ENCODE results near the gene CCDC93. TPM values are rescaled to one million over a fixed set of nuclear protein-coding genes. Genes with fewer than 3 reads are reported as not detected.

The CCDC93 gene
- polyA plus RNA-seq (2013, experiment 1 of 2): 13.9 TPM
- 12.1 TPM for polyA plus RNA-seq (2013, experiment 2 of 2)

- Histone ChIP-seq H3K27me3 (ENCODE audit: control insufficient read depth in 1 of 2, insufficient read depth in 1 of 2, low read length in 2 of 2) (no peaks in the 10 kb centered on the region), H2AK5ac (ENCODE audit: low read length, severe bottlenecking) (no peak within 1 kb of the TSS), H3K18ac (ENCODE audit: low read depth in 1 of 2, low read length in 2 of 2) (peak within 1 kb of the TSS; percentile 94 to 96), H3K4ac (ENCODE audit: low read depth in 1 of 2, low read length in 2 of 2) (peak within 1 kb of the TSS in 1 of 2 experiments; percentile 84), H3K27ac (ENCODE audit: low read length, poor library complexity, severe bottlenecking) (peak within 1 kb of the TSS; percentile 83), H3K4me3 (ENCODE audit: insufficient read depth in 1 of 2, low read depth in 1 of 2, low read length in 2 of 2) (peak within 1 kb of the TSS; percentile 98 to 99), H3K4me2 (ENCODE audit: low read length, poor library complexity, severe bottlenecking) (peak within 1 kb of the TSS; percentile 95), H3K9ac (ENCODE audit: low read length) (peak within 1 kb of the TSS; percentile 93), H2BK120ac (ENCODE audit: low read depth, low read length) (peak within 1 kb of the TSS; percentile 66), H3K9me3 (ENCODE audit: control insufficient read depth, low read length) (no peaks in the 10 kb centered on the region), H2BK5ac (ENCODE audit: low read depth, low read length, poor library complexity, severe bottlenecking) (no peak within 1 kb of the TSS), H4K91ac (ENCODE audit: low read length) (peak within 1 kb of the TSS; percentile 41), H2BK15ac (ENCODE audit: low read depth, poor library complexity, severe bottlenecking) (peak within 1 kb of the TSS; percentile 87), H4K8ac (ENCODE audit: low read length) (peak within 1 kb of the TSS; percentile 72), H3K79me1 (replicated peaks; ENCODE audit: low read length, poor library complexity, severe bottlenecking) (peaks cover 5% of the 10 kb centered on the region), H3K14ac (ENCODE audit: low read length in 2 of 2) (peak within 1 kb of the TSS in 1 of 2 experiments; percentile 96), H3K23ac (ENCODE audit: low read length in 2 of 2) (peak within 1 kb of the TSS in 1 of 2 experiments; percentile 14), H2AFZ (ENCODE audit: low read depth, low read length) (peak within 1 kb of the TSS; percentile 97), H2BK12ac (ENCODE audit: low read length in 2 of 2) (peak within 1 kb of the TSS in 1 of 2 experiments; percentile 90), H3K36me3 (ENCODE audit: control insufficient read depth in 1 of 2, insufficient read depth in 2 of 2, low read depth in 1 of 2, low read length in 2 of 2) (no peaks in the 10 kb centered on the region), H3K4me1 (ENCODE audit: control insufficient read depth, insufficient read depth, low read depth, low read length) (peaks cover 6% of the 10 kb centered on the region)
- peak; percentile 79 for DNase-seq
- under 1% methylated on average over 66 of the region's 71 CpGs for WGBS
Measured at GRCh38 chr2:118013724-118014491, at the start of gene CCDC93. Gene CCDC93 (minus strand): TSS chr2:118014070. CDS start chr2:118013995, 75 bp downstream.

- H3K27ac ChIP-seq (ENCODE audit: low read length, poor library complexity, severe bottlenecking): no peak overlapping the region
- H3K79me1 ChIP-seq (replicated peaks; ENCODE audit: low read length, poor library complexity, severe bottlenecking): no peaks in the 10 kb centered on the region
- H2BK5ac ChIP-seq (ENCODE audit: low read depth, low read length, poor library complexity, severe bottlenecking): no peak overlapping the region
Measured at GRCh38 chr2:118062669-118063068, 48.8 kb upstream of the CCDC93 start.

GRCh38 chr2:118062048-118062447 is 48.2 kb upstream of the CCDC93 start:
- Histone ChIP-seq H4K91ac (ENCODE audit: low read length) (no peak overlapping the region), H3K27ac (ENCODE audit: low read length, poor library complexity, severe bottlenecking) (no peak overlapping the region), H2AK5ac (ENCODE audit: low read length, severe bottlenecking) (no peak overlapping the region), H3K27me3 (ENCODE audit: control insufficient read depth in 1 of 2, insufficient read depth in 1 of 2, low read length in 2 of 2) (peaks cover 0 to 7% of the 10 kb centered on the region in 2 experiments), H4K8ac (ENCODE audit: low read length) (no peak overlapping the region), H2BK15ac (ENCODE audit: low read depth, poor library complexity, severe bottlenecking) (no peak overlapping the region), H3K4me2 (ENCODE audit: low read length, poor library complexity, severe bottlenecking) (no peak overlapping the region), H3K9ac (ENCODE audit: low read length) (peak overlapping the region; percentile 82), H3K36me3 (ENCODE audit: control insufficient read depth in 1 of 2, insufficient read depth in 2 of 2, low read depth in 1 of 2, low read length in 2 of 2) (no peaks in the 10 kb centered on the region), H3K79me1 (replicated peaks; ENCODE audit: low read length, poor library complexity, severe bottlenecking) (no peaks in the 10 kb centered on the region), H3K4ac (ENCODE audit: low read depth in 1 of 2, low read length in 2 of 2) (no peak overlapping the region), H3K4me1 (ENCODE audit: control insufficient read depth, insufficient read depth, low read depth, low read length) (no peaks in the 10 kb centered on the region), H3K14ac (ENCODE audit: low read length in 2 of 2) (no peak overlapping the region), H3K18ac (ENCODE audit: low read depth in 1 of 2, low read length in 2 of 2) (no peak overlapping the region), H2AFZ (ENCODE audit: low read depth, low read length) (no peak overlapping the region), H2BK12ac (ENCODE audit: low read length in 2 of 2) (no peak overlapping the region), H2BK120ac (ENCODE audit: low read depth, low read length) (no peak overlapping the region), H3K9me3 (ENCODE audit: control insufficient read depth, low read length) (no peaks in the 10 kb centered on the region), H3K4me3 (ENCODE audit: insufficient read depth in 1 of 2, low read depth in 1 of 2, low read length in 2 of 2) (peak overlapping the region in 1 of 2 experiments; percentile 12), H2BK5ac (ENCODE audit: low read depth, low read length, poor library complexity, severe bottlenecking) (no peak overlapping the region), H3K23ac (ENCODE audit: low read length in 2 of 2) (no peak overlapping the region)
- peak; percentile 27 for DNase-seq

More at GRCh38 chr2:118062669-118063068, 48.8 kb upstream of the CCDC93 start:
- DNase-seq: no peak
- Histone ChIP-seq H3K4me2 (ENCODE audit: low read length, poor library complexity, severe bottlenecking) (no peak overlapping the region), H3K27me3 (ENCODE audit: control insufficient read depth in 1 of 2, insufficient read depth in 1 of 2, low read length in 2 of 2) (peaks cover 0 to 7% of the 10 kb centered on the region in 2 experiments), H3K14ac (ENCODE audit: low read length in 2 of 2) (no peak overlapping the region), H3K18ac (ENCODE audit: low read depth in 1 of 2, low read length in 2 of 2) (no peak overlapping the region), H3K9ac (ENCODE audit: low read length) (peak overlapping the region; percentile 33), H2BK120ac (ENCODE audit: low read depth, low read length) (no peak overlapping the region), H4K91ac (ENCODE audit: low read length) (no peak overlapping the region), H2BK12ac (ENCODE audit: low read length in 2 of 2) (no peak overlapping the region), H2AK5ac (ENCODE audit: low read length, severe bottlenecking) (no peak overlapping the region), H3K23ac (ENCODE audit: low read length in 2 of 2) (no peak overlapping the region), H3K9me3 (ENCODE audit: control insufficient read depth, low read length) (no peaks in the 10 kb centered on the region), H4K8ac (ENCODE audit: low read length) (no peak overlapping the region), H3K4ac (ENCODE audit: low read depth in 1 of 2, low read length in 2 of 2) (no peak overlapping the region), H2AFZ (ENCODE audit: low read depth, low read length) (no peak overlapping the region), H3K4me3 (ENCODE audit: insufficient read depth in 1 of 2, low read depth in 1 of 2, low read length in 2 of 2) (no peak overlapping the region), H2BK15ac (ENCODE audit: low read depth, poor library complexity, severe bottlenecking) (no peak overlapping the region), H3K36me3 (ENCODE audit: control insufficient read depth in 1 of 2, insufficient read depth in 2 of 2, low read depth in 1 of 2, low read length in 2 of 2) (no peaks in the 10 kb centered on the region), H3K4me1 (ENCODE audit: control insufficient read depth, insufficient read depth, low read depth, low read length) (no peaks in the 10 kb centered on the region)
- 100% methylated on average over 1 of the region's 2 CpGs for WGBS

- H3K4me3 ChIP-seq (ENCODE audit: insufficient read depth in 1 of 2, low read depth in 1 of 2, low read length in 2 of 2): peak overlapping the region in 1 of 2 experiments; percentile 40
Measured at GRCh38 chr2:118061135-118061955, 47.5 kb upstream of the CCDC93 start.

More at GRCh38 chr2:118061135-118061955, 47.5 kb upstream of the CCDC93 start:
- H3K4me2 ChIP-seq (ENCODE audit: low read length, poor library complexity, severe bottlenecking): no peak overlapping the region
- H4K8ac ChIP-seq (ENCODE audit: low read length): peak overlapping the region; percentile 46
- WGBS: 86% methylated on average over 3 of the region's 4 CpGs
- no peak overlapping the region for H2BK15ac ChIP-seq (ENCODE audit: low read depth, poor library complexity, severe bottlenecking)
- no peak overlapping the region for H2BK120ac ChIP-seq (ENCODE audit: low read depth, low read length)
- H3K27me3 ChIP-seq (ENCODE audit: control insufficient read depth in 1 of 2, insufficient read depth in 1 of 2, low read length in 2 of 2): peaks cover 2 to 7% of the 10 kb centered on the region in 2 experiments
- no peak overlapping the region for H3K27ac ChIP-seq (ENCODE audit: low read length, poor library complexity, severe bottlenecking)
- H3K23ac ChIP-seq (ENCODE audit: low read length in 2 of 2): no peak overlapping the region
- H3K4me1 ChIP-seq (ENCODE audit: control insufficient read depth, insufficient read depth, low read depth, low read length): no peaks in the 10 kb centered on the region
- H3K18ac ChIP-seq (ENCODE audit: low read depth in 1 of 2, low read length in 2 of 2): peak overlapping the region; percentile 71 to 72
- H4K91ac ChIP-seq (ENCODE audit: low read length): peak overlapping the region; percentile 29
- H3K9me3 ChIP-seq (ENCODE audit: control insufficient read depth, low read length): no peaks in the 10 kb centered on the region
- H2BK5ac ChIP-seq (ENCODE audit: low read depth, low read length, poor library complexity, severe bottlenecking): no peak overlapping the region
- H3K4ac ChIP-seq (ENCODE audit: low read depth in 1 of 2, low read length in 2 of 2): peak overlapping the region in 1 of 2 experiments; percentile 43
- no peak overlapping the region for H2AK5ac ChIP-seq (ENCODE audit: low read length, severe bottlenecking)
- no peak overlapping the region for H2AFZ ChIP-seq (ENCODE audit: low read depth, low read length)
- H3K79me1 ChIP-seq (replicated peaks; ENCODE audit: low read length, poor library complexity, severe bottlenecking): no peaks in the 10 kb centered on the region
- H3K36me3 ChIP-seq (ENCODE audit: control insufficient read depth in 1 of 2, insufficient read depth in 2 of 2, low read depth in 1 of 2, low read length in 2 of 2): no peaks in the 10 kb centered on the region
- H2BK12ac ChIP-seq (ENCODE audit: low read length in 2 of 2): peak overlapping the region; percentile 25 to 87
- H3K14ac ChIP-seq (ENCODE audit: low read length in 2 of 2): peak overlapping the region in 1 of 2 experiments; percentile 36
- peak overlapping the region; percentile 82 for H3K9ac ChIP-seq (ENCODE audit: low read length)
- peak; percentile 77 for DNase-seq

Data from mesenchymal stem cell (in vitro differentiated cells and primary cell).